ENCODE results near the gene MRTFB. TPM values are rescaled to one million over a fixed set of nuclear protein-coding genes. Genes with fewer than 3 reads are reported as not detected.

The MRTFB gene
- total and polyA plus RNA-seq, 2 of the 13 experiments (the other 11 are each of a cell fraction or from before 2014, with no cell fraction given) = 11.4 to 14.0 TPM

DNA sequence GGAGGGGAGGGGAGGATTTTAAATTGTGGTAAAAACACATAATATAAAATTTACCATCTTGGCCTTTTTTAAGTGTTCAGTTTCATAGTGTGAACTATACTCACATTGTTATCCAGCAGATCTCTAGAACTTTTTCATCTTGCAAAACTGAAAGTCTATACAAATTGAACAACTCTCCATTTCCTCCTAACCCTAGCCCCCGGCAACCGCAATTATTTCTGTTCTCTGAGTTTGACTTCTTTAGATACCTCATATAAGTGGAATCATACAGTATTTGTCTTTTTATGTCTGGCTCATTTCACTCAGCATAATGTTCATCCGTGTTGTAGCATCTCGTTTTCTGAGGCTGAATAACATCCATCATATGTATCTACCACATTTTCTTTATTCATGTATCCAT is 30.0 kb upstream of the MRTFB start (continued):
- TF ChIP-seq CHCHD3 (CRISPR knock-in tag; IDR thresholded peaks at IDR 0.05) (no peak), ZEB1 (IDR thresholded peaks at IDR 0.05; ENCODE audit: insufficient replicate concordance, low read depth) (no peak), HES4 (CRISPR knock-in tag; IDR thresholded peaks at IDR 0.05; ENCODE audit: borderline replicate concordance) (no peak), FOXK1 (CRISPR knock-in tag; IDR thresholded peaks at IDR 0.05; ENCODE audit: borderline replicate concordance, low read depth) (no peak), ZNF563 (CRISPR knock-in tag; IDR thresholded peaks at IDR 0.05) (no peak), PHF20 (CRISPR knock-in tag; IDR thresholded peaks at IDR 0.05) (no peak), ZNF20 (CRISPR knock-in tag; IDR thresholded peaks at IDR 0.05) (no peak)

DNA sequence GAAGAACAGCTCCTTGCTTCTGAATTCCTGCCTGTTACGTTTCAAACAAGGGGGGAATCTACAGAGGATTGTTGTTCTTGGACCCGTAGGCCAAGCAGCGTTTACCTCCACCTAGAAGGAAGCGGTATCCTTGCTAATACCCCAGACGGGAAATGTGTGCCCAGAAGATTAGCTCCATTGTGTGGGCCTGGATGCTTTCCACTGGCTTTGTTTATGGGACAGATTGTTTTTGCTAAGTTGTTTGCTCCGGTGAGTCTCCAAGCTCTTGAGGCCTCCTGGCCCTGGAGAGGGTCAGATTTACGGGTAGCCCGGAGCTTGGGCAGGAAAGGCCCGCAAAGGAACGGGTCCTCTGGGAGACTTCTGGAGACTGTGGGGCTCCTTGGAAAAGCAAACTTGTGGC is 28.4 kb upstream of the MRTFB start:
- no peaks in the 10 kb centered on the region for H4K20me1 ChIP-seq (ENCODE audit: insufficient read depth, low read length)
- no peaks in the 10 kb centered on the region for H3K79me2 ChIP-seq (ENCODE audit: insufficient read depth, low read length)
- intact Hi-C loops (cut with micrococcal nuclease; ENCODE audit: unreplicated experiment) = no loop called here
- TF ChIP-seq YEATS2 (CRISPR knock-in tag; IDR thresholded peaks at IDR 0.05; ENCODE audit: borderline replicate concordance) (no peak), ZNF773 (CRISPR knock-in tag; IDR thresholded peaks at IDR 0.05; ENCODE audit: borderline replicate concordance) (no peak), IKZF1 (IDR thresholded peaks at IDR 0.05) (no peak), IRX3 (CRISPR knock-in tag; IDR thresholded peaks at IDR 0.05; ENCODE audit: borderline replicate concordance, low read depth) (no peak), ZKSCAN1 (IDR thresholded peaks at IDR 0.05; ENCODE audit: low read length) (no peak), ZNF629 (CRISPR knock-in tag; conservative IDR thresholded peaks at IDR 0.05) (no peak), ZFP1 (CRISPR knock-in tag; IDR thresholded peaks at IDR 0.05) (no peak), NKX3-1 (CRISPR knock-in tag; IDR thresholded peaks at IDR 0.05) (no peak), SPEN (CRISPR knock-in tag; IDR thresholded peaks at IDR 0.05; ENCODE audit: low read depth) (no peak)
- TF ChIP-seq, protein P1, sequence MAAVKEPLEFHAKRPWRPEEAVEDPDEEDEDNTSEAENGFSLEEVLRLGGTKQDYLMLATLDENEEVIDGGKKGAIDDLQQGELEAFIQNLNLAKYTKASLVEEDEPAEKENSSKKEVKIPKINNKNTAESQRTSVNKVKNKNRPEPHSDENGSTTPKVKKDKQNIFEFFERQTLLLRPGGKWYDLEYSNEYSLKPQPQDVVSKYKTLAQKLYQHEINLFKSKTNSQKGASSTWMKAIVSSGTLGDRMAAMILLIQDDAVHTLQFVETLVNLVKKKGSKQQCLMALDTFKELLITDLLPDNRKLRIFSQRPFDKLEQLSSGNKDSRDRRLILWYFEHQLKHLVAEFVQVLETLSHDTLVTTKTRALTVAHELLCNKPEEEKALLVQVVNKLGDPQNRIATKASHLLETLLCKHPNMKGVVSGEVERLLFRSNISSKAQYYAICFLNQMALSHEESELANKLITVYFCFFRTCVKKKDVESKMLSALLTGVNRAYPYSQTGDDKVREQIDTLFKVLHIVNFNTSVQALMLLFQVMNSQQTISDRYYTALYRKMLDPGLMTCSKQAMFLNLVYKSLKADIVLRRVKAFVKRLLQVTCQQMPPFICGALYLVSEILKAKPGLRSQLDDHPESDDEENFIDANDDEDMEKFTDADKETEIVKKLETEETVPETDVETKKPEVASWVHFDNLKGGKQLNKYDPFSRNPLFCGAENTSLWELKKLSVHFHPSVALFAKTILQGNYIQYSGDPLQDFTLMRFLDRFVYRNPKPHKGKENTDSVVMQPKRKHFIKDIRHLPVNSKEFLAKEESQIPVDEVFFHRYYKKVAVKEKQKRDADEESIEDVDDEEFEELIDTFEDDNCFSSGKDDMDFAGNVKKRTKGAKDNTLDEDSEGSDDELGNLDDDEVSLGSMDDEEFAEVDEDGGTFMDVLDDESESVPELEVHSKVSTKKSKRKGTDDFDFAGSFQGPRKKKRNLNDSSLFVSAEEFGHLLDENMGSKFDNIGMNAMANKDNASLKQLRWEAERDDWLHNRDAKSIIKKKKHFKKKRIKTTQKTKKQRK (IDR thresholded peaks at IDR 0.05; ENCODE audit: low read length) = no peak
- TF ChIP-seq, protein P2, sequence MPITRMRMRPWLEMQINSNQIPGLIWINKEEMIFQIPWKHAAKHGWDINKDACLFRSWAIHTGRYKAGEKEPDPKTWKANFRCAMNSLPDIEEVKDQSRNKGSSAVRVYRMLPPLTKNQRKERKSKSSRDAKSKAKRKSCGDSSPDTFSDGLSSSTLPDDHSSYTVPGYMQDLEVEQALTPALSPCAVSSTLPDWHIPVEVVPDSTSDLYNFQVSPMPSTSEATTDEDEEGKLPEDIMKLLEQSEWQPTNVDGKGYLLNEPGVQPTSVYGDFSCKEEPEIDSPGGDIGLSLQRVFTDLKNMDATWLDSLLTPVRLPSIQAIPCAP (CRISPR knock-in tag; IDR thresholded peaks at IDR 0.05; ENCODE audit: low read depth) = no peak
- H3K27ac ChIP-seq (ENCODE audit: extremely low read length, insufficient read depth, low read length) = no peak overlapping the region
- DNase-seq (ENCODE audit: low spot score) (no peak), FAIRE-seq (no peak), ATAC-seq (no peak)
- H3K36me3 ChIP-seq (replicated peaks in 1 of 2; ENCODE audit: control insufficient read depth in 1 of 2, insufficient read depth in 2 of 2, low read length in 2 of 2) = no peaks in the 10 kb centered on the region
- 54% methylated on average over 10 of the region's 10 CpGs for WGBS (ENCODE audit: low lambda C conversion rate)
- peaks cover 0 to 15% of the 10 kb centered on the region in 2 experiments; a peak in 1 of 5 replicates for H3K27me3 ChIP-seq (ENCODE audit: control insufficient read depth in 1 of 2, insufficient read depth in 2 of 2, low read length in 2 of 2)
- no peak overlapping the region for H2AFZ ChIP-seq (ENCODE audit: low read length)
- H3K4me1 ChIP-seq (ENCODE audit: insufficient read depth, low read length) = no peaks in the 10 kb centered on the region
- H3K9me3 ChIP-seq (ENCODE audit: low read length) = no peaks in the 10 kb centered on the region
- H3K9ac ChIP-seq (ENCODE audit: insufficient read depth, low read depth, low read length) = no peak overlapping the region
- CTCF ChIA-PET (ENCODE audit: low intra/inter-chr PET ratio, low total read pairs) = no interaction called here
- BruUV-seq (replicated peaks) = no TSS peak
- POLR2A ChIA-PET = no interaction called here
- in situ Hi-C loops (cut with HindIII; ENCODE audit: extremely low pct_ligation_motif_present, low pct_unique_long_range_greater_than_20kb) = no loop called here
- H3K4me2 ChIP-seq (ENCODE audit: low read depth, low read length) = no peak overlapping the region
- H3K4me3 ChIP-seq (replicated peaks in 1 of 3; ENCODE audit: insufficient read depth in 1 of 3, low read depth in 2 of 3, low read length in 3 of 3) = no peak overlapping the region

All from HepG2 (cell line).